ENCODE results near the gene ANXA6.
"Not testable (repeated sequence)": the region's sequence is repeated elsewhere in the genome, so short reads cannot be mapped to it uniquely, and the experiment has no call there.

The ANXA6 gene

DNA sequence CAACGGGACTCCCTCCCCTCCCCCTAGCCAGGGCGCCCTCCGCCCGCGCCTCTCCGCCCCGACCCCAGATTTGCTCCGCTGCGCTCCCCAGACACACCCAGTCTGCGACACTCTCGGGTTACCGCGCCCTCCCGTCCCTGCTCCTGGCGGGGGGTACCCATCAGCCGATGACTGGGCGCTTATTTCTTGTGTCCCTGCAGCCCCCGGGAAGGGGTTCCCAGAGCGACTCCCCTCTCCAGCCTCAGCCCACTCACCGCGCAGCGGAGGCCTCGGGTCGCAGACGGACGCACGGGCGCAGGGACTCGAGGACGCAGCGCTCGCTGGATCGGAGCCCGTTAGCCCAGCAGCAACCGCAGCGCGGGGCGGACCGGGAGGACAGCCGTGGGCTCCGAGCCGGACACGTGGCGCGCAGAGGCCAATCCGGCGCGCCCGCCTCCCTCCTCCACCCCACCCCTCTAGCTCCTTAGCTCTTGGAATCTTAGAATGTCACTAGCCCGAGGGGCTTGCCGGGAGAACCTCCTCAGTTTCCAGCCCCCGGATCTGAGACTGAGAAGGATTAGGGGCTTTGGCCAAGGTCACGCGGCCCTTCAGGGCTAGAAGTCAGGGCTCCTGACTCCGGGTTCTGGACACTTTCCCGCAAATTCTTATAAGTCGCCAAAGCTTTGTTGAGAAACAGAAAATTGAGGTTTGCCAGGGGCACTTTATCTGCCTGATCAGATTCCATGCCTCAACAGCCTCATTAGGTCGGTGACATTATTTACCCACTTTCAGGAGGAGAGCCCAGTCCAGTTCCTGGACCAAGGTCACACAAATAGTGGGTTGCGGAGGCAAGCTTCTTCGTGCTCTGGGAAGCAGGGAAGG, at the start of gene ANXA6:
TSS of gene ANXA6 (minus strand) at position 354 of the 861 bp plus-strand sequence. CDS start 9,878 bp downstream, outside the sequence.
- DNase-seq: no peak

- DNase-seq: no peak
These were observed 47.8 kb upstream of the ANXA6 start for GRCh38 chr5:151205411-151205810.

DNA sequence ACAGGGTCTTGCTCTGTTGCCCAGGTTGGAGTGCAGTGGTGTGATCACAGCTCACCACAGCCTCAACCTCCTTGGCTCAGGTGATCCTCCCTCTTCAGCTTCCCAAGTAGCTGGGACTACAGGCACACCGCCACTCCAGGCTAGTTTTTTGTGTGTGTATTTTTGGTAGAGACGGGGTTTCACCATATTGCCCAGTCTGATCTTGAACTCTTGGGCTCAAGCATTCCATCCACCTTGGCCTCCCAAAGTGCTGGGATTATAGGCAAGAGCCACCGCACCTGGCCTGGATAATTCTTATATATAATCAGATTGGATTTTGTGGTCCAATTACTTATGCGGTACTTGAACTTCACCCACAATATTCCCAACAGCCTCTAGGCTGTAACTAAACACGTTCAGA, 46.5 kb upstream of the ANXA6 start:
- no peak for DNase-seq

DNA sequence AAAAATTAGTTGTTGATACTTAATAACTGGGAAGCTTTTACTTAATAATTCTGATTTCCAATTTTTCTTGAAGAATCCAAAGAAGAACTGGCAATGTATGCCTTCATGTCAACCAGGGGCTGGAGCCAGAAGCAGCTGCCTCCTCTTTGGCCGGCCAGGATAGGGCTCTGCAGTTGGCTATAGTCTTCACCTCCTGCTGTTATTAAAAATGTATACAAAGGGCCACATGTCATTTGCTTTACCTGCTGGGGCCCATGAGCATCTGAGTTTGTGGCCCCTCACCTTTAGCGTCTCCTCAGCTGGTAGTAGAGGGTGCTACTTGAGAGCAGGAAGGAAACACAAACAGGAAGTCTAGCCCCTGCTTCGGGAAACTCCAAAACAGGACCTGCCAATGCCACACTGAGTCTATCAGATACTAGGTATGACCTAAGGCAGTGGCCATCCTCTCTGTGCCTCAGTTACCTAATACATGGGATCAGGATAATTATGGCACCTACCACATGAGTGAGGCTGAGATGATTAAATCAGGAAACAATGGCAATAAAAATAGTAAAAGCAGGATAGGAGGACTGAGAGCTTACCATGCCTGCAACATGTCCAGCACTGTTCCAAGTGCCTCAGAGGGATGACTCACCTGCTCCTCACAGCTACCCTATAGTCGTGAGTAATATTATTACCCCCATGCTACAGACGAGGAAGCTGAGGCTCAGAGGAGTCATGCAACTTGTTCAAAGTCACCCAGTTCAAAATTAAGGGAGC, 45.0 kb upstream of the ANXA6 start:
- DNase-seq: no peak

GRCh38 chr5:151200913-151201595, 43.5 kb upstream of the ANXA6 start:
- DNase-seq: no peak

DNA sequence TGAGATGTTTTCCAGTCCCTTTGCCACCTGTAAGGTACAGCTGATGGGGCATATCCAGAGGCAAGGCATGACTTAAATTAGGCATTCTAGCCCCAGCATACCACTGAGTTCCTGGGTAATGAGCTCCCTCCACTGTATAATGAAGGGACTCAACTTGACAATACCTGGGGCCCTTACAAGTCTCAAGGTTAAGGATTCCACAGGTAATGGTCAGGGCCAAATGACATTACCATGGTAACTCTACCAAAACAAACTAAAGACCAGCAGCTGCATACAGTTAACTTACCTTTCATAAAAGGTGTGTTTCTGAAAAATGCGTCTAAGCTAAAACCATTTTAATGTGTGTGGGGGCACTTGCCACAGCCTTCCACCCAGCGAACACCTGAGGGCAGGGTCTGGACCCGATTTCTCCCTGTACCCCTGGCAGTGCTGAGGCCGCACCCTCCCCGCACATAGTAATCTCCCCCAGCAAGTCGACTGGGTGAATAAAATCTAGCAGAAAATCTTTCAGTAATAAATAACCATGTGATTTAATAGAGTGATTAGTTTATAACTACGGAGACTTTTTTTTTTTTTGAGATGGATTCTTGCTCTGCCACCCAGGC, 42.1 kb upstream of the ANXA6 start:
- DNase-seq: no peak

DNA sequence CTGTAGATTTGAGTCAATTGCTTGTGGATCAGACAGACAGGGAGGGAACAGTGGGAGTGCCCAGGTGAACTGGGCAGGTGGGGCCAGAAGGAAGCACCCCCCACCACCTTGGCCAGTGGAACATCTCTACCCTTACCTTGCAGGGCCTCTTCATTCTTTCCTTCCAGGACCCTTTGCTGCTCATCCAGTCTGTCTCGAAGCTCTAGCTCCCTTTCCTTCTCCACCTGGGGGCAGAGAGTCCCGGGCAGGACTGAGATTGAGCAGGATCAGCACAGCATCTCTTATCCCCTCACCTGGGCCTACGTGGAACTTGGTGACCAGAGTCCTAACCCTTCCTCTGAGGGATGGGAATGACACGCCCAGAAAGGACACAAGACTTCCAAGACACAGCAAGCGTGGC, 41.3 kb upstream of the ANXA6 start:
- no peak for DNase-seq

DNA sequence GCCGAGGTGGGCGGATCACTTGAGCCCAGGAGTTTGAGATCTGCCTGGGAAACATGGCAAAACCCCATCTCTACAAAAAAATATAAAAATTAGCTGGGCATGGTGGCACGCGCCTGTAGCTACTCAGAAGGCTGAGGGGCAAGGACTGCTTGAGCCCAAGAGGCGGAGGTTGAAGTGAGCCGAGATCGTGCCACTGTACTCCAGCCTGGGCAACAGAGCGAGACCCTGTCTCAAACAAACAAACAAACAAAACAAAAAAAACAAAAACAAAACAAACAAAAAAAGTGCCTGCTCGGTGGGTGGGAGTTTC, 39.7 kb upstream of the ANXA6 start:
- not testable (repeated sequence) for DNase-seq

GRCh38 chr5:151196556-151197290, 39.1 kb upstream of the ANXA6 start:
- DNase-seq: no peak

DNA sequence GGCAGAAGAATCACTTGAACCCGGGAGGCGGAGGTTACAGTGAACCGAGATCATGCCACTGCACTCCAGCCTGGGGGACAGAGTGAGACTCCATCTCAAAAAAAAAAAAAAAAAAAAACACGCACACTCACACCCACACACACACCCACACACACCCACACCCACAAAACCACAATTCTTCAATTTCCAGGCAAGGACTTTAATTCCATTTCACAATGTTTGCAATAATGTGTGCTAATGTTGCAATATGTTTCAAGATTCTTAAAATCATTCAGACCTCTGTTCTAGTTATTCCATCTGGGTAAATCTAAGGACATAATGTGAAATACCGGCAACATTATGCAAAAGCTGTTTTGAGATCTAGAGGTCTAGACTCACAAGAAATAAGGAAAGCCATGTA, 38.0 kb upstream of the ANXA6 start:
- DNase-seq: no peak

GRCh38 chr5:151192626-151193025, 35.0 kb upstream of the ANXA6 start:
- DNase-seq: no peak

DNA sequence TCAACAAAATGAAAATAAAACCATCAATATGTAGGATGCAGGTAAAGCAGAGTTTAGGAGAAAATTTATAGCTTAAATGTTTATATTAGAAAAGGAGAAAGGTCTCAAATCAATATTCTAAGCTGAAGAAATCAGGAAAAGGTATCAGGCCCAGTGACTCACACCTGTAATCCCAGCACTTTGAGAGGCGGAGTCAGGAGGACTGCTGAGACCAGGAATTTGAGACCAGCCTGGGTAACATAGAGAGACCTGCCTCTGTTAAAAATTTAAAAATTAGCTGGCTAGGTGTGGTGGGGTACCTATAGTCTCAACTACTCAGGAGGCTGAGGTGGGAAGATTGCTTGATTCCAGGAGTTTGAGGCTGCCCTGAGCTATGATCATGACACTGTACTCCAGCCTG, 34.1 kb upstream of the ANXA6 start:
- no peak for DNase-seq

GRCh38 chr5:151189151-151189550, 31.6 kb upstream of the ANXA6 start:
- no peak for DNase-seq

DNA sequence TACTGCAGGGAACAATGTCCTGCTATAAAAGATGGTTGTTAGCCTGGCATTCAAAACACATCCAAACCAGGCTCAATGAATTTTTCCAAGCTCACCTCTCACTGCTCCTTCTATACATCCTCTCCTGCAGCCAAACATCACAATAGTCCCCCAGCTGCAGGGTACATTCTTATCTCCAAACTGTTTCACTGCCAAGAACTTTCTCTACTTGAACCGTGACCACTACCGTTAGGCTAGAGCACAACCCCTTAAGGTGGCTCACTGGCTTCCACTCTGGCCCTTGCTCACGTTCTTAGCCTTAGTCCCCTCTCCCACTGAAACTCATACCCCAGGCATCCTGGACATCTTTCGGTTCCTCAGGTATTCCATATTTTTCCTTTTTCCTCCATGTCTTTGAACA, 29.0 kb upstream of the ANXA6 start:
- DNase-seq: no peak

DNA sequence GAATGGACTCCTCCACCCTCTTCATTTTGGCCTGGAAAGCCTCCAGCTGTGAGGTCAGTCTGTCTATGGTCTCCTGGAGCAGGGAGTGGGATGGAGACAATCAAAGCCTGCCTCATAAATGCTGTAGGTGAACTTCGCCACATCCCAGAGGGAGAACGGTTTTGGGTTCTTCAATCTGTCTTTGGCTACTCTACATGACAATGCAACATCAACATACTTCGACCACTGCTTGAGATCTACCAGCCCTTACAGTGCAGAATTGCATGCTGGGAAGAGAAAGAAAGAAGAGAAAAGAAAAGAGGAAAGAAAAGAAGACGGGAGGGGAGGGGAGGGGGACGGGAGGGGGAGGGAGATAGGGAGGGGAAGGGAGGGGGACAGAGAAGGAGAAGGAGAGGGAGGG, 28.5 kb upstream of the ANXA6 start:
- no peak for DNase-seq

DNA sequence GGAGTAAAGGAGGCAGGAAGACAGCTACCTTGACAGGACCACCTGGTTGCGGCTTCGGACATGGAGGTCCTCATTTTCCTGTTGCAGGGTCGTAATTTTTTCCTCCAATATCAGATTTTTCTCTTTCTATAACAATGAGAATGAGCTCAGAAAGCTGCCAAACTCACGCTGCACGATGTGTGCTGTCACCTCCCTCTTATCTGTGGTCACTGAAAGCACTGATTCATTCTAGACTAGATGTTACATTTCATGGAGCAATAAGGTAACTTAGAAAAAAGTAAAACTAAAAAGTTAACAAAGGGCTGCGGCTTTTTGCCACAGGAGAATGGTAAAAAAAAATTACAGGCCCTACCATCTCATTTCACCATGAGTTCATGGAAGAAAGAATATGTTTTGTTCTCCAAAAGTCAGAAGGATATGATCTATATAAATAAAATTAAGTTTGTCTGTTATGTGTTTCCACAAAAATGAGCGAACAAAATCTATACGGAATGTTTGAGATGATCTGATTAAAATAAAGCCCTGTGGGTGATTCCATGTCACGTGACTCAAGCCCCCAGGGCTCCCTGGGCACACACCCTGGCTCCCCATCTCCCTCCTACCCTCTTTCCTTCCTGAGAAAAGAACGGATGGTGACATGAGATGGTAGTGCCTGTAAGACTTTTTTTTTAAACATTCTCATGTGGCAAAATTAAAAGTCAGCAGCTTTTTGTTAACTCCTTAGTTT, 26.9 kb upstream of the ANXA6 start:
- no peak for DNase-seq

DNA sequence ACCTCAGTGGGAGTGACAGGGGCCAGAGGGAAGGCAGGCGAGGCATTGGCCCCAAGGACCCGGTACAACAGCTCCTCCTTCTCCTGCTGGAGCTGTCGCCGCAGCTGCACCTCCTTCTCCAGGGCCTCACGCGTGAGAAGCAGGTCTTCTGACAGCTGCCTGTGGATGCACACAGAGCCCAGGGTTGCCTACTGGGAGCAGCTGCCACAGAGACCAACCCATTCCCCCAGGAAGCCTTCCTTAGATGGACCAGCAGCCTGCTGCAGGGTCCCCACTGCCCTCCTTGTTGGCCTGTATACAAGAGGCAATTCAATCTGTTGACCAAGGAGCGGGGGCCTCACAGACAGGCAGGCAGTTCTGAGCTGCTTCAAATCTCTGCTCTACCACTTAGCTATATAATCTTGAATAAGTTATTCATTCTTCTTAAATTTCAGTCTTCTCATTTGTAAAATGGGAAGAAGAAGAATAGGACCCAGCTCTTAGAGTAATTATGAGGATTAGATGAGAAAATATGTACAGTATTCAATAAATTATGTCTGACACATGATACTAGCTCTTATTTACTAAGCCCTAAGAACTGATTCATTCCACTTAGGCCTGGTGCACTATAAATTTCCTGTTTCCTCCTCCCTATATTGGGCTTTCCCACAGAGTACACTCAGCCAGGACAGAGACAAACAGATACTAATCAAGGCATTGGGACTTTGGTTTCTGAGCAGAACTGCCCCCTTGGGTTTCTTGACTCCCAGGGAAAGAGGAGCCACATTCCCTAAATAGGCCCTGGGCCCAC, 26.1 kb upstream of the ANXA6 start:
- no peak for DNase-seq

DNA sequence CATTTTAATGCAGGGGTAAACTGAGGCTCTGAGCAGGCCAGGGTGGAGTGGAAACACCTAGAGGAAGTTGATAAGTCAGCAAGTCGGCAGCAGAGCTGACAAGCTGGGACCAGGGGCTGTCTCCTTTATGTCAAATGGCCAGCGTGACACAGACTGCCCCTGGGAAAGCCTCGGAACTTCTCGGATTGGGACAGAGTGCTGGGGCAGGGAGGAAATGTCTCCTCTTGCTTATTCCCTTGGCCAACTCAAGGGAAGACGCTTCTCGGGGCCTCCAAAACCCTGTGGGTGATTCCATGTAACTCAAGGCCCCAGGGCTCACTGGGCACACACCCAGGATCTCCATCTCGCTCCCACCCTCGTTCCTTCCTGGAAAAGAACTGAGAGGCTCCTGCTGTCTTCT, 25.4 kb upstream of the ANXA6 start:
- no peak for DNase-seq

- DNase-seq: no peak
These were observed 24.9 kb upstream of the ANXA6 start for GRCh38 chr5:151182524-151182900.

DNA sequence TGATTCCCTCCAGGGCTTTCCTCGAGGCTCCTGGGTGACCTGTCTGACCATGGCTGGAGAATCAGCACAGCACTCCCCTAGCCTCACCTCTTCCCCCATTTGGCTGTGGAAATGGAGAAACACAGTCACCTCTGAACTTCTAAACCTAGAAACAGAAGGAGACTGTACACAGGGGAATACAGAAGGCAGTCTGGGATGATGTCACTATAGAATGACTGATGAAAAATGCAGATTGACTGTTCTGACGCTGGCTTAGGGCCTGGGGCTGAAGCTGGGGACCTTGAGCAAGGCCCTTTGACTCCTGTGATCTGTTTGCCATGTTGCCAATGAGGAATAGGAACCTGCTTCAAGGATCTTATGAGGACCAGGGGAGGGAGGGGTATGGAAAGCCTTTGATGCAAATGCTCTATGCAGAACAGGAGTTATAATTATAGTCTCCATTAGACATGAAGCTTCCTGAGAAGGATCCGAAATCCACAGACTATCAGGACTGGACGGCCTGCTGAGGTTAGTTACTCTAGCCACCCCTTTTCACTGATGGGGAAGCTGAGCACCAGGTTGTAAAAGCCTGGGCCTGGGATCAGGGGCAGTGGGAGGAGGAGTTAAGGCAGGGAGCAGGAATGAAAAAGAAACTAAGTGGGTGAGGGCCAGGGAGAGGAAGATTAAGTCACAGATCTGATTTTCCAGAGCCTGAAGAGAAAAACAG, 24.4 kb upstream of the ANXA6 start:
- DNase-seq: no peak

DNA sequence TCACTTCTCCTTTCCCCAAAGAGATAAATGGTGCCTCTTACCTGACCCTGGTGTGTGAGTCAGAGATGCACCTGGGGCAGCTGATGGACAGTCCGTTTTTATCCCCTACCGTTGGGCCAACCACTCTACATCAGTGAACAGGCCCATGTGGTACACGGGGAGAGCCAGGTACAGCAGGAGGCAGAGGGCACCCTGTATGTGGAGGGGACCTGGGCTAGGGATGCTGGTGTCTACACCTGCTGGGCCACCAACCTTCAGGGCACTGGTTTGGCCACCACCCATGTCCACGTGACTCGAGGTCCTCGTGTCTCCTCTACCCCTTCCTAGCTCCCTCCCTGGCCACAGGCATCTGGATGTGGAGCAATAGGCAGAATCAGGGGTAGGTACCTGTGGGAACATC, 22.7 kb upstream of the ANXA6 start:
- no peak for DNase-seq

All from SIG-M5 (cell line).